Ovary (tissue), 3 donors: ENCODE data around the gene BDNF.

Experiments
- CTCF ChIP-seq, 3 donors: fragments of 450-650 bp in 2 of 3; fragments of 200-600 bp in 1 of 3; IDR thresholded peaks; one replicate each; pipeline versions ENCODE4 v1.5.1 to v1.8.0; 2016 to 2022; ENCODE audit warnings: antibody characterized with exemption in 3 of 3, mild to moderate bottlenecking in 1 of 3
- EP300 ChIP-seq: sonication (generic); formaldehyde crosslinking; IDR thresholded peaks from one replicate; pipeline ENCODE4 v1.6.1; 2017; ENCODE audit warnings: antibody characterized with exemption
- POLR2A ChIP-seq: fragments of 450-650 bp; IDR thresholded peaks from one replicate; pipeline ENCODE4 v1.6.1; 2017; ENCODE audit warnings: antibody characterized with exemption, mild to moderate bottlenecking, moderate library complexity
- donor health status: DM: no; HTN: no; CAD: no.

- TF ChIP-seq CTCF (IDR thresholded peaks at IDR 0.05) (no peak), POLR2A (no peak), EP300 (no peak)
Measured at GRCh38 chr11:27653990-27654758, 46.1 kb downstream of the BDNF start.
